PC-9 (cell line): Measurements from ENCODE around the gene WASL. TPM values are rescaled to one million over a fixed set of nuclear protein-coding genes. Genes with fewer than 3 reads are reported as not detected.
A peak's percentile ranks its signal among the peaks of the same experiment; 100 is the strongest.

ENCODE experiments used
- BruUV-seq: library from RNA; stranded (reverse); fragments of 400-500 nt; replicated peaks from 2 replicates; lab custom pipeline; 2021; lab: Mats Ljungman, UMichigan
- CTCF ChIA-PET: fragments of 300-600 bp; sonication (Branson Sonifier 250); formaldehyde crosslinking; loops from one replicate; lab custom pipeline; 2022; ENCODE audit warnings: antibody characterized with exemption; lab: Charles Lee
- POLR2A ChIA-PET: fragments of 300-600 bp; sonication (Branson Sonifier 250); formaldehyde crosslinking; loops from one replicate; lab custom pipeline; 2022; ENCODE audit warnings: antibody characterized with exemption; ENCODE audit not compliant: unreplicated experiment; lab: Charles Lee
- DNase-seq, 2 experiments: peaks; one replicate each; pipeline versions ENCODE4 v3.0.0 to v3.0.0-alpha.2; 2015 to 2022; ENCODE audit warnings: mixed read lengths in 1 of 2
- H2AFZ ChIP-seq: fragments of 200-600 bp; sonication (generic); 2 replicates; pipeline ENCODE4 v1.8.1; 2017; ENCODE audit warnings: antibody characterized with exemption
- H3F3A ChIP-seq: fragments of 200-600 bp; sonication (generic); 2 replicates; pipeline ENCODE4 v1.8.1; 2017; ENCODE audit warnings: antibody characterized with exemption, mild to moderate bottlenecking, low read depth; ENCODE audit not compliant: insufficient read depth
- H3K27ac ChIP-seq: fragments of 200-600 bp; sonication (generic); 2 replicates; pipeline ENCODE4 v1.6.1; 2016; ENCODE audit warnings: mixed run types
- H3K27me3 ChIP-seq: fragments of 200-600 bp; sonication (generic); 2 replicates; pipeline ENCODE4 v1.6.1; 2016; ENCODE audit warnings: low read depth, mixed run types; ENCODE audit not compliant: insufficient read depth
- H3K36me3 ChIP-seq: fragments of 200-600 bp; sonication (generic); 2 replicates; pipeline ENCODE4 v1.6.1; 2016; ENCODE audit warnings: low read depth, mixed run types
- H3K4me1 ChIP-seq: fragments of 200-600 bp; sonication (generic); replicated peaks from 2 replicates; pipeline ENCODE4 v1.6.1; 2016; ENCODE audit warnings: mixed run types; ENCODE audit not compliant: insufficient read depth
- H3K4me2 ChIP-seq: fragments of 200-600 bp; sonication (generic); 2 replicates; pipeline ENCODE4 v1.6.1; 2017; ENCODE audit warnings: mixed run types
- H3K4me3 ChIP-seq: fragments of 200-600 bp; sonication (generic); 2 replicates; pipeline ENCODE4 v1.6.1; 2016; ENCODE audit warnings: mixed run types
- H3K79me2 ChIP-seq: fragments of 200-600 bp; sonication (generic); 2 replicates; pipeline ENCODE4 v1.6.1; 2017; ENCODE audit warnings: low read depth, mixed run types
- H3K9me2 ChIP-seq: fragments of 200-600 bp; sonication (generic); 2 replicates; pipeline ENCODE4 v1.8.1; 2017; ENCODE audit warnings: mild to moderate bottlenecking; ENCODE audit not compliant: insufficient read depth
- H3K9me3 ChIP-seq: fragments of 200-600 bp; sonication (generic); 2 replicates; pipeline ENCODE4 v1.8.1; 2016; ENCODE audit warnings: low read depth; ENCODE audit not compliant: insufficient read depth
- H4K20me1 ChIP-seq: fragments of 200-600 bp; sonication (generic); 2 replicates; pipeline ENCODE4 v1.8.1; 2017; ENCODE audit not compliant: insufficient read depth
- CTCF ChIP-seq: fragments of 200-600 bp; sonication (generic); conservative IDR thresholded peaks from 2 replicates; pipeline ENCODE4 v1.6.1; 2017; ENCODE audit warnings: mixed run types, antibody characterized with exemption, mild to moderate bottlenecking, moderate library complexity
- EZH2 ChIP-seq: fragments of 200-600 bp; sonication (generic); IDR thresholded peaks from 2 replicates; pipeline ENCODE4 v1.8.0; 2017; ENCODE audit warnings: antibody characterized with exemption, low read depth
- intact Hi-C: fragments of 100-400 bp; cut with micrococcal nuclease; formaldehyde crosslinking; loops from one replicate; pipeline ENCODE4 v1.10.0; 2022; ENCODE audit not compliant: unreplicated experiment
- total RNA-seq: library from RNA; stranded (reverse); gene quantifications from 2 replicates; pipeline ENCODE4 v1.2.3, GENCODE V29; 2021

WASL gene
- total RNA-seq, 1 experiment from 2014 or later, result 40.3 TPM

- Histone ChIP-seq H3K4me2 (no peak overlapping the region), H3K4me3 (no peak overlapping the region), H3K79me2 (no peaks in the 10 kb centered on the region), H3F3A (0 out of 2 replicates have a peak, but pooled peaks cover 7% of the 10 kb centered on the region), H3K9me2 (no peaks in the 10 kb centered on the region), H3K9me3 (no peaks in the 10 kb centered on the region; the same call in 1 of the 2 replicates), H3K27me3 (no peaks in the 10 kb centered on the region), H3K4me1 (peaks cover 27% of the 10 kb centered on the region), H3K27ac (peak overlapping the region; percentile 61; the same call in 1 of the 2 replicates), H3K36me3 (no peaks in the 10 kb centered on the region), H2AFZ (no peak overlapping the region), H4K20me1 (no peaks in the 10 kb centered on the region)
- no peak for TF ChIP-seq CTCF
- TF ChIP-seq EZH2, result no peak
- intact Hi-C loops, result no loop called here
- DNase-seq, result peak in 1 of 2 experiments; percentile 47
- POLR2A ChIA-PET, result interaction anchor here (1.1 kb wide), 1 partner anchor 21 kb away, joined by 5 read pairs; the partner anchor contains the start of gene WASL
- no TSS peak for BruUV-seq
- CTCF ChIA-PET, result interaction anchor here (0.6 kb wide), 1 partner anchor 28 kb away, joined by 4 read pairs; no protein-coding TSS in a partner anchor
Measured at GRCh38 chr7:123769371-123769770, 20.6 kb upstream of the WASL start.

DNA sequence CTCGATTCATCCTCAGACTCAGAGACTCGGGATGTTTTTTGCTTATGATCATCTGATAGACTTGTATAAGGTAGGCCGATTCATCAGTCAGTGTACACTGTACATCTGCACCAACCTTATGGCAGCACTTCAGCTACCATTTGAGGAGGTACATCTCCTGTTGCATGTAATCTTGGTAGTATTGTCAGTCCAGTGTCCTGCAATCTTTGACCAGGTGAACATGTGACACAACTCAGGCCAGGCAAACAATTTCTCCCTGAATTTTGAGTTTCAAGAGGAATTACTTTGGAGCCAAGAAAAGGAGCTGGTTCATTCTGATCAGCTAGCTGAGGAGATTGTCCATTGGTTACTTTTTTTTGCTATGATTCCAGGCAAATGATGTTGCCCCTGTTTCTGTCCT, 19.7 kb upstream of the WASL start:
- Histone ChIP-seq H3K4me2 (no peak overlapping the region), H3K79me2 (no peaks in the 10 kb centered on the region), H3K27me3 (no peaks in the 10 kb centered on the region), H3F3A (0 out of 2 replicates have a peak, but pooled peaks cover 7% of the 10 kb centered on the region), H2AFZ (no peak overlapping the region), H3K9me2 (no peaks in the 10 kb centered on the region), H4K20me1 (no peaks in the 10 kb centered on the region), H3K36me3 (no peaks in the 10 kb centered on the region), H3K4me1 (peaks cover 21% of the 10 kb centered on the region), H3K4me3 (no peak overlapping the region), H3K27ac (no peak overlapping the region), H3K9me3 (no peaks in the 10 kb centered on the region; the same call in 1 of the 2 replicates)
- no TSS peak for BruUV-seq
- DNase-seq, result no peak
- intact Hi-C loops, result no loop called here
- ChIA-PET POLR2A (no interaction called here), CTCF (no interaction called here)
- no peak for TF ChIP-seq CTCF
- no peak for TF ChIP-seq EZH2

DNA sequence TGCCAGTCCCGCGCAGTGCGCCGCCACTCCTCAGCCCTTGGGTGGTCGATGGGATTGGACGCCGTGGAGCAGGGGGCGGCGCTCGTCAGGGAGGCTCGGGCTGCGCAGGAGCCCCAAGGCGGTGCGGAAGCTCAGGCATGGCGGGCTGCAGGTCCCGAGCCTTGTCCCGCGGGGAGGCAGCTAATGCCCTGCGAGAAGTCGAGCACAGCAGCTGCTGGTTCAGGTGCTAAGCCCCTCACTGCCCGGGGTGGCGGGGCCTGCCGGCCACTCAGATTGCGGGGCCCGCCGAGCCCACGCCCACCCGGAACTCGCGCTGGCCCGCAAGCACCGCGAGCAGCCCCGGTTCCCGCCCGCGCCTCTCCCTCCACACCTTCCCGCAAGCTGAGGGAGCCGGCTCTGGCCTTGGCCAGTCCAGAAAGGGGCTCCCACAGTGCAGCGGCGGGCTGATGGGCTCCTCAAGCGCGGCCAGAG, 14.4 kb upstream of the WASL start:
- H3K4me1 ChIP-seq, result no peaks in the 10 kb centered on the region
- POLR2A ChIA-PET, result no interaction called here
- H3F3A ChIP-seq, result no peaks in the 10 kb centered on the region
- no peaks in the 10 kb centered on the region for H3K36me3 ChIP-seq
- H3K27ac ChIP-seq, result no peak overlapping the region
- TF ChIP-seq CTCF, result no peak
- TF ChIP-seq EZH2, result no peak
- no peak for DNase-seq
- CTCF ChIA-PET, result no interaction called here
- H3K9me3 ChIP-seq, result no peaks in the 10 kb centered on the region
- BruUV-seq, result no TSS peak
- H3K27me3 ChIP-seq, result no peaks in the 10 kb centered on the region
- intact Hi-C loops, result no loop called here
- H4K20me1 ChIP-seq, result no peaks in the 10 kb centered on the region
- H3K79me2 ChIP-seq, result no peaks in the 10 kb centered on the region
- no peak overlapping the region for H3K4me2 ChIP-seq
- H2AFZ ChIP-seq, result no peak overlapping the region
- H3K4me3 ChIP-seq, result no peak overlapping the region
- no peaks in the 10 kb centered on the region for H3K9me2 ChIP-seq
